Measurements from ENCODE around the gene CDH4.

GRCh38 chr20:61543086-61543485 lies 291.0 kb downstream of the CDH4 start:
- TF ChIP-seq JUN (IDR thresholded peaks at IDR 0.05; ENCODE audit: borderline replicate concordance, insufficient read depth, insufficient read length, low read depth): no peak
- TF ChIP-seq, protein P1, sequence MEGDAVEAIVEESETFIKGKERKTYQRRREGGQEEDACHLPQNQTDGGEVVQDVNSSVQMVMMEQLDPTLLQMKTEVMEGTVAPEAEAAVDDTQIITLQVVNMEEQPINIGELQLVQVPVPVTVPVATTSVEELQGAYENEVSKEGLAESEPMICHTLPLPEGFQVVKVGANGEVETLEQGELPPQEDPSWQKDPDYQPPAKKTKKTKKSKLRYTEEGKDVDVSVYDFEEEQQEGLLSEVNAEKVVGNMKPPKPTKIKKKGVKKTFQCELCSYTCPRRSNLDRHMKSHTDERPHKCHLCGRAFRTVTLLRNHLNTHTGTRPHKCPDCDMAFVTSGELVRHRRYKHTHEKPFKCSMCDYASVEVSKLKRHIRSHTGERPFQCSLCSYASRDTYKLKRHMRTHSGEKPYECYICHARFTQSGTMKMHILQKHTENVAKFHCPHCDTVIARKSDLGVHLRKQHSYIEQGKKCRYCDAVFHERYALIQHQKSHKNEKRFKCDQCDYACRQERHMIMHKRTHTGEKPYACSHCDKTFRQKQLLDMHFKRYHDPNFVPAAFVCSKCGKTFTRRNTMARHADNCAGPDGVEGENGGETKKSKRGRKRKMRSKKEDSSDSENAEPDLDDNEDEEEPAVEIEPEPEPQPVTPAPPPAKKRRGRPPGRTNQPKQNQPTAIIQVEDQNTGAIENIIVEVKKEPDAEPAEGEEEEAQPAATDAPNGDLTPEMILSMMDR (IDR thresholded peaks at IDR 0.05; ENCODE audit: extremely low read depth in 1 of 2, insufficient read depth in 1 of 2, low read depth in 1 of 2, low read length in 2 of 2): no peak
- TF ChIP-seq EZH2 (IDR thresholded peaks at IDR 0.05; ENCODE audit: borderline replicate concordance, low read depth, low read length, severe bottlenecking): no peak
- no peak for TF ChIP-seq MAX (IDR thresholded peaks at IDR 0.05; ENCODE audit: insufficient read depth, insufficient read length)

Measured in endothelial cell of umbilical vein (primary cell).